Gastroesophageal sphincter (tissue), 4 donors: ENCODE data around the gene RBM7. TPM values are rescaled to one million over a fixed set of nuclear protein-coding genes. Genes with fewer than 3 reads are reported as not detected.

Experiments
- ATAC-seq: fragments of 150-250 bp; one replicate; pipeline ENCODE4 v1.9.1; 2016; ENCODE audit warnings: mild to moderate bottlenecking, moderate library complexity
- H3K27ac ChIP-seq, 4 donors: fragments of 200-600 bp; sonication (generic) in 3 of 4; 1 replicate in 3 of 4; 2 replicates in 1 of 4; pipeline ENCODE4 v1.5.1; 2016 to 2019
- H3K27me3 ChIP-seq: fragments of 200-600 bp; sonication (generic); one replicate; pipeline ENCODE4 v1.5.1; 2019
- H3K36me3 ChIP-seq, 2 donors: fragments of 200-600 bp; sonication (generic); one replicate each; pipeline ENCODE4 v1.5.1; 2019; ENCODE audit warnings: control low read depth in 1 of 2
- H3K4me1 ChIP-seq, 3 donors: fragments of 200-600 bp; sonication (generic); 1 replicate in 2 of 3; 2 replicates in 1 of 3; pipeline ENCODE4 v1.5.1; 2016 to 2019; ENCODE audit warnings: control low read depth in 2 of 3
- H3K4me3 ChIP-seq, 2 donors: fragments of 200-600 bp; sonication (generic); one replicate each; pipeline ENCODE4 v1.5.1; 2019; ENCODE audit warnings: mild to moderate bottlenecking in 1 of 2, moderate library complexity in 1 of 2
- H3K9me3 ChIP-seq, 3 donors: fragments of 200-600 bp; sonication (generic); one replicate each; pipeline ENCODE4 v1.5.1; 2017 to 2019; ENCODE audit warnings: control low read depth in 2 of 3
- CTCF ChIP-seq, 4 experiments: fragments of 200-600 bp in 2 of 4; fragments of 450-650 bp in 2 of 4; sonication (generic) in 1 of 4; IDR thresholded peaks; one replicate each; pipeline ENCODE4 v1.5.1; 2017 to 2019; ENCODE audit warnings: antibody characterized with exemption in 4 of 4, mild to moderate bottlenecking in 2 of 4, moderate library complexity in 2 of 4
- EP300 ChIP-seq: sonication (generic); formaldehyde crosslinking; IDR thresholded peaks from one replicate; pipeline ENCODE4 v1.6.1; 2017; ENCODE audit warnings: antibody characterized with exemption, mild to moderate bottlenecking
- POLR2A ChIP-seq, 2 donors: fragments of 450-650 bp; IDR thresholded peaks; one replicate each; pipeline ENCODE4 v1.6.1; 2017; ENCODE audit warnings: antibody characterized with exemption in 2 of 2, mild to moderate bottlenecking in 2 of 2, moderate library complexity in 1 of 2
- POLR2AphosphoS5 ChIP-seq: sonication (generic); formaldehyde crosslinking; IDR thresholded peaks from one replicate; pipeline ENCODE4 v1.6.1; 2017; ENCODE audit warnings: antibody characterized with exemption
- WGBS, 2 donors: methylation state at CpG; one replicate each; pipeline ENCODE4 v1.1.5; 2018; ENCODE audit warnings: low coverage in 1 of 2; 5-methylcytosine and 5-hydroxymethylcytosine counted together
- total RNA-seq, 4 donors: library from RNA; depleted of rRNA; stranded (reverse); fragments of >200 nt; gene quantifications; one replicate each; pipeline ENCODE4 v1.1.0, GENCODE V29; 2016

Gene RBM7
- total RNA-seq, 4 donors from 2014 or later = 16.0 to 31.7 (median 19.2) TPM

GRCh38 chr11:114368918-114369680 is 31.4 kb upstream of the RBM7 start:
- H3K4me1 ChIP-seq = no peaks in the 10 kb centered on the region
- no peaks in the 10 kb centered on the region for H3K36me3 ChIP-seq
- TF ChIP-seq POLR2A (IDR thresholded peaks at IDR 0.05) = no peak
- no peak for TF ChIP-seq POLR2AphosphoS5
- no peak for TF ChIP-seq CTCF (IDR thresholded peaks at IDR 0.05)
- no peak for TF ChIP-seq EP300
- H3K4me3 ChIP-seq = no peak overlapping the region
- H3K27me3 ChIP-seq = no peaks in the 10 kb centered on the region
- no peak overlapping the region for H3K27ac ChIP-seq
- WGBS, 2 donors = 66 to 73% methylated on average over 3 to 4 of the region's 5 CpGs
- ATAC-seq = no peak
- H3K9me3 ChIP-seq = no peaks in the 10 kb centered on the region

GRCh38 chr11:114375052-114375451 is 25.4 kb upstream of the RBM7 start:
- H3K9me3 ChIP-seq = no peaks in the 10 kb centered on the region
- no peak overlapping the region for H3K4me3 ChIP-seq
- no peak for ATAC-seq
- peaks cover 5% of the 10 kb centered on the region for H3K27me3 ChIP-seq
- WGBS, 2 donors = 84 to 100% methylated on average over 2 to 3 of the region's 3 CpGs
- H3K27ac ChIP-seq = no peak overlapping the region
- no peaks in the 10 kb centered on the region for H3K4me1 ChIP-seq
- TF ChIP-seq EP300 (no peak), CTCF (IDR thresholded peaks at IDR 0.05) (no peak), POLR2A (IDR thresholded peaks at IDR 0.05) (no peak), POLR2AphosphoS5 (no peak)
- H3K36me3 ChIP-seq = no peaks in the 10 kb centered on the region

DNA sequence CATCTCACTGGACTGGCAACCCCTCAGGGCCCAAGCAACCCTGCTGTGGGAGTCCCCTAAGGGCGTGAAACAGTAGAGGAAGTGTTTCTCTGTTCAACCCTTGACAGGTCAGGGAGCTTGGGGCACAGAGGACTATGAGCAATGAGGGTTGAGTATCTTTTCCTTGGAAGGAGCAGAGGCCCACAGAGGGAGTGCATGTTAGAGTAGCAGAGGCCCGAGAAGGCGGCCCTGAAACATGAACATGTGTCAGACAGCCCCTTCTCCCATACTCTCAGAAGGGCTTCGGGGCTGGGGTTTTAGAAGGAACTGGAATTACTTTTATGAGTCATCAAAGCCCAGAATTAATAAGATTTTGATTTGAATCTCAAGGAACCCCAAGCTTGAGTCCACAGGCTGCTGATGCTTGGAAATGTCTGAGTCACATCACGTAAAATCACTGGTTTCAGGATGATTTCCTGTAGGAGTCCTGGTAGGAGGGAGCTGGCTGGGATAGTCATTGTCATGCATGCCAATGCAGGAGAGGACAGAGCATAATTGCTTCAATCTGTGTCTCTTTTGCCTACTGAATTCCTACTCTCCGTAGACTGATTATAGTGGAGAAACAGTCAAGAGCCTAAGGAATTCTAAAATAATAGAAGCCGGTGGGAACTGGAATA is 22.7 kb upstream of the RBM7 start:
- Histone ChIP-seq H3K27ac (no peak overlapping the region), H3K9me3 (no peaks in the 10 kb centered on the region), H3K4me1 (no peaks in the 10 kb centered on the region), H3K36me3 (no peaks in the 10 kb centered on the region), H3K4me3 (no peak overlapping the region), H3K27me3 (peaks cover 5% of the 10 kb centered on the region)
- 89 to 91% methylated on average over 3 to 7 of the region's 7 CpGs for WGBS, 2 donors
- no peak for ATAC-seq
- TF ChIP-seq CTCF (IDR thresholded peaks at IDR 0.05) (no peak), EP300 (no peak), POLR2A (IDR thresholded peaks at IDR 0.05) (no peak), POLR2AphosphoS5 (no peak)

DNA sequence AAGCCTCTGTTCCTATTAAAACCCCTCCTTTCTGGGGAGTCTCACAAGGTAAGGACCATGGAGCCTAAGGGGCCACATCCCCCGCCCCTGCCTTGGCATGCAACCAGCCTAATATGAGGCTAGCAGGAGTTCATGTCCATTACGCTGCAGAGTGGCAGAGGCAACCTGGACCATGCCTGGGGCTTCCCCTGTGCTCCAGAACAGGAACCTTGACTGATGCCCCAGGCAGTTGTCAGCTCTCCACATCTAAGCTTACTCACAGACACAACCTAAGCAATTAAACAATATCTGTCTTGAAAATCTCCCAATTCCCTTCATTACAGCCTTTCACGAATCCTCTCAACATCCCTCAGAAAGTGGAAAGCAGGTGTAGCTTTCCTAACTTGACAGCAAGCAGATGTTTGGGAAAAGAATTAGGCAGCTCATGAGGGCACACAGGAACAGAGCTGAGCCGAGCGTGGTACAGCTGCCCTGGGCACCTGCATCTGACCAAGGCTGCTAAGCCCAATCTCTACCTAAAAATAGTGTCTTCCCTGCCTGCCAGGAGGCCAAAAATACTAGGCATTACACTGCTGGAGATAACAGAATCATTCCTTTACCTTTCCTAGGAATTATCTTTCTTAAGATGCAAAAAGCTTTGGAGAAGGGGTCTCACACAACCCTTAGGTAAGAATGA is 20.9 kb upstream of the RBM7 start:
- Histone ChIP-seq H3K4me1 (no peaks in the 10 kb centered on the region), H3K4me3 (no peak overlapping the region), H3K27ac (no peak overlapping the region), H3K27me3 (peaks cover 5% of the 10 kb centered on the region), H3K36me3 (no peaks in the 10 kb centered on the region), H3K9me3 (no peaks in the 10 kb centered on the region)
- 96% methylated on average over 3 of the region's 5 CpGs; no CpG with 5 or more reads in 1 of the 2 donors for WGBS, 2 donors
- TF ChIP-seq POLR2A (IDR thresholded peaks at IDR 0.05) (no peak), POLR2AphosphoS5 (no peak), CTCF (IDR thresholded peaks at IDR 0.05) (no peak), EP300 (no peak)
- ATAC-seq = no peak
